Keratinocyte (primary cell): ENCODE measurements around the gene CDADC1.

Experiments used
- EZH2 ChIP-seq: IDR thresholded peaks from one replicate; pipeline ENCODE4 v1.6.1; 2012; ENCODE audit warnings: inconsistent platforms, mild to moderate bottlenecking, low read length, moderate library complexity
- TF ChIP-seq, protein P1 (sequence below), 3 experiments: IDR thresholded peaks in 1 of 3; conservative IDR thresholded peaks in 1 of 3; optimal IDR thresholded peaks in 1 of 3; 2 replicates in 2 of 3; 3 replicates in 1 of 3; pipeline versions ENCODE3 to v1.5.1; 2011; ENCODE audit warnings: low read length in 3 of 3, mild to moderate bottlenecking in 3 of 3, moderate library complexity in 2 of 3, control low read depth in 1 of 3, inconsistent platforms in 1 of 3; ENCODE audit not compliant: insufficient read depth in 2 of 3; ENCODE audit errors: extremely low read depth in 1 of 3

DNA sequence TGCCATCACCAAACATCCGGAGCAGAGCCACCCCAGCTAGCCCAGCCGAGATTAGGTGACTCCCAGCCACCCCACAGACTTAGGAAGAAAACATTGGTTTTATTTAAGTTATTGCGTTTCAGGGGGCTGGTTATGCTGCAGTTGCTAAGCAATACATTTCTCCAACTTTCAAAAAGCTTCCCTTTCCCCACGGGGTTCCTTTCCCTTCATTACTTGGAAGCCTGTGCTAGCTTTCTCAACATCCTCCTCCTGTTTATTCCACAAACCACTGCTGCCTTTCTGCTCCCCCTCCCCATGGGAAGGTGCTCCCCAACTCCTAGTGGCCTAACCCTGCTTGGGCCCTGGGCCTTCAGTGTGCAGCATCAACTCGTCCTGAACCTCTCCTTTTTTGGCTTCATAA, 52.6 kb downstream of the CDADC1 start:
- TF ChIP-seq, protein P1, sequence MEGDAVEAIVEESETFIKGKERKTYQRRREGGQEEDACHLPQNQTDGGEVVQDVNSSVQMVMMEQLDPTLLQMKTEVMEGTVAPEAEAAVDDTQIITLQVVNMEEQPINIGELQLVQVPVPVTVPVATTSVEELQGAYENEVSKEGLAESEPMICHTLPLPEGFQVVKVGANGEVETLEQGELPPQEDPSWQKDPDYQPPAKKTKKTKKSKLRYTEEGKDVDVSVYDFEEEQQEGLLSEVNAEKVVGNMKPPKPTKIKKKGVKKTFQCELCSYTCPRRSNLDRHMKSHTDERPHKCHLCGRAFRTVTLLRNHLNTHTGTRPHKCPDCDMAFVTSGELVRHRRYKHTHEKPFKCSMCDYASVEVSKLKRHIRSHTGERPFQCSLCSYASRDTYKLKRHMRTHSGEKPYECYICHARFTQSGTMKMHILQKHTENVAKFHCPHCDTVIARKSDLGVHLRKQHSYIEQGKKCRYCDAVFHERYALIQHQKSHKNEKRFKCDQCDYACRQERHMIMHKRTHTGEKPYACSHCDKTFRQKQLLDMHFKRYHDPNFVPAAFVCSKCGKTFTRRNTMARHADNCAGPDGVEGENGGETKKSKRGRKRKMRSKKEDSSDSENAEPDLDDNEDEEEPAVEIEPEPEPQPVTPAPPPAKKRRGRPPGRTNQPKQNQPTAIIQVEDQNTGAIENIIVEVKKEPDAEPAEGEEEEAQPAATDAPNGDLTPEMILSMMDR (optimal IDR thresholded peaks at IDR 0.05 in 1 of 3, IDR thresholded peaks at IDR 0.05 in 1 of 3, conservative IDR thresholded peaks at IDR 0.05 in 1 of 3; ENCODE audit: extremely low read depth in 1 of 3, insufficient read depth in 2 of 3, low read length in 3 of 3) = no peak
- TF ChIP-seq EZH2 = no peak
